Erythroblast (primary cell): ENCODE results near the gene CLASP1.
"Not testable (repeated sequence)": the region's sequence is repeated elsewhere in the genome, so short reads cannot be mapped to it uniquely, and the experiment has no call there.

Experiments
- DNase-seq, 2 experiments: peaks; one replicate each; lab custom pipeline; 2025; lab: John Stamatoyannopoulos, UW
- GATA1 ChIP-seq: IDR thresholded peaks from 2 replicates; pipeline ENCODE4 v1.6.1; 2011; ENCODE audit warnings: low read depth, mild to moderate bottlenecking, control low read depth, low read length, moderate library complexity
- POLR2A ChIP-seq: IDR thresholded peaks from 2 replicates; pipeline ENCODE4 v1.6.1; 2011; ENCODE audit warnings: mild to moderate bottlenecking, low read length

CLASP1 gene

GRCh38 chr2:121567957-121568409 is 81.3 kb downstream of the CLASP1 start:
- TF ChIP-seq POLR2A (no peak), GATA1 (no peak)
- no peak for DNase-seq

DNA sequence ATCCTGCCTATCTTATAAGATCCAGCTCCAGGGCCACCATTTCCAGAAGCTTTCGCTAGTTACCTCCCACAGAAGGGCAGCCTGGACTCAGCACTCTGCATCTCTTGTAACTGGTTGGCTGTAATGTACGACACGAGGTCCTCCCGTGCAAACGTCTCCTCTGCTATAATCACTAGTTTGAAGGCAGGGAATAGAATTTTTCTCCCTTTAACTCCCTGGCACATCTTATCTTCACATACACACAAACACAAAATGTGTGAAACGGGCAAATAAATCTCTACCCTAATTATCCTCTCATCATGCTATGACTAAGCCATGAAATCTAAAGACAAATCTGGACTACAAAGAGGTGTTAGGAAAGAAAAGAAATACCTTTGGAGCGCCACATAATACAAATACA is 81.8 kb downstream of the CLASP1 start:
- no peak for TF ChIP-seq POLR2A
- no peak for TF ChIP-seq GATA1
- DNase-seq = no peak

- TF ChIP-seq GATA1 (no peak), POLR2A (no peak)
- DNase-seq = no peak
Measured at GRCh38 chr2:121565389-121566250, 83.6 kb downstream of the CLASP1 start.

- no peak for DNase-seq
- TF ChIP-seq POLR2A = no peak
- TF ChIP-seq GATA1 = no peak
Measured at GRCh38 chr2:121564905-121565304, 84.4 kb downstream of the CLASP1 start.

GRCh38 chr2:121563754-121564153 is 85.5 kb downstream of the CLASP1 start:
- not testable (repeated sequence) for DNase-seq

DNA sequence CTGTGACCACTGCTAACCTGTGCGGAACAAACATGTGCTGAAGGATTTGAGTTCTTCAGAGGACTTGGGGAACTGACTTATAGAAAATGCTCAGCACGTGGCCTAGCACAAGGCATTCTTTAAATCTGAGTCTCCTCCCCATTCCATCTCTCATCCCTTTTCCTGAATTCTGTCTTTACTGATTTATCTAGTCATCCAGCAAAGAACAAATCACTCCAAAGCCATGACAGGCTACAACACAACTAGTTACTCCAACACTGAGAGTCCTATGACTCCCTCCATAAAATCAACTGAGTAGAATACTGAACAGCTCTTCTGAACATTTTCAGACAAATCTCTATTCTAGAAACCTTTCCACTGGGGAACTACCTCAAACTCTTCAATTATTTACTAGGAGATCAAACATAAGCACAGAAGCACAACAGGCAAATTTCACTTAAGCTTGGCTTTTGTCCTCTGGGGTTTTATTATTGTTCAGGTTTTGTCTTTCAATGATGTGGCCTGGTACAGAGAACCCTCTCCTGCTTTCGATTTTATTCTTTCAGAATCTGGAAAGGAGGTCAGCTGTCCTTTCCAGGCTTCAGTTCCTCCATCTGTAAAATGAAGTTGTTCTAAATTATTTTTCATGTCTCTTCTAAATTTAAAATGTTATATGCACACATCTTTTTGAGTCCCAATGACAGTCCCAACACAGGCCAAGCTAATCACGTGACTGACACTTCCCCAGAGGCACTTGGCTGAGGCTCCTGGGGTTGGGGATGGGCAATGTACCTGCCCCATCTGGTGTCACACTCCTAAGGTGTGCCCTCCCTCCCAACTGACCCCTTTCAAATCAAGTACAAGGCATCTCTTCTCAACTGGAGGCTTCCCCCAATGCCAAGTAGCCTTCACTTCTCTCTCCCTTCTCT is 86.7 kb downstream of the CLASP1 start:
- DNase-seq = no peak
- TF ChIP-seq POLR2A (no peak), GATA1 (no peak)

DNA sequence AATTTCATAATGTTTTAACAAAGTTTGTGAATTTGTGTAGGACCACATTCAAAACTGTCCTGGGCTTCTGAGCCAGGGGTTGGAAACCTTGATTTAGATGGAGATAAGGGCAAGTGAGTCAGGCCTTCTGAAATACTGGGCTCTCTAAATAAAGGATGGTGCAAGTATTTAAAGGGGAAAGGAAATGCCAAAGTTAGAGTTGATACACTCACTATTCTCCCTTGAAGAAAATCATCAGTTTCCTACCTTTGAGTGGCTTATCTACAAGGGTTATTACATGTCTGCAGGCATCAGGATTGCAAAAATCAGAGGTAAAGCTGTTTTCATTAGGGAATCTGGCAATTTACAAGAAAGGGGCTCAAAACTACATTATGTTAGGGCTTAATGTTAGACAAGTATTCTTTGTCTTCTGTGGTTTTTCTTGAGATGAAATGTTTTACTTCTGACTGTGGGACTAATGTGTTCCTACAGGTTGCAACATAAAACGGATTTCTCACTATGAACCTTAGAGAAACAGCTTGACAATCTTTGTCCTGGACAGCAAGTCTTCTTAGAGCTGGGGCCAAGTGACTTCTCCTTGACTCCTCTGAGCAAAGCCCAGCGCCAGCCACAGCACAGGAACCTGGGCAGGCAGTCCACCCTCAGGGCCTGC is 87.5 kb downstream of the CLASP1 start:
- TF ChIP-seq GATA1 = no peak
- no peak for TF ChIP-seq POLR2A
- peak in 1 of 2 experiments; percentile 25 for DNase-seq

GRCh38 chr2:121558329-121558728 is 90.9 kb downstream of the CLASP1 start:
- no peak for DNase-seq
- TF ChIP-seq POLR2A (no peak), GATA1 (no peak)

DNA sequence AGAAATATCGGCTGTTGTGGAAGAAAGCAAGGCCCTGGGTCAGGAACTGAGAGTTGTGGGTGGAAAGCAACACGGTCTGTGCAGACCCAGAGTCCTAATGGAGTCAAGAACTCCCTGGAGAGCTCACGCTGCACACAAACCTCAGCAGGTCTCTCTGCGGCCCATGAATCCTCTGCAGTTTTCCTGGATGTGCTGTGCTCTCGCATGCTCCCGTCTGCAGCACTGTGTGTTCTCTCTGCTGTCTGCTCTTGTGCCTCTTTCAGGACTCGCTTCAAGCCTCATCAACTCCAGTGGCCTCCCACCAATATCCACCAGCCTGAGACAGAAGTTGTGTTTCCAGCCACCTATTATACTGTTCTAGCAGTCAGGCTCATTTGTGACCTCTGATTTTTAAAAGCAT is 94.3 kb downstream of the CLASP1 start:
- TF ChIP-seq GATA1 = no peak
- no peak for TF ChIP-seq POLR2A
- DNase-seq = peak in 1 of 2 experiments; percentile 39

- DNase-seq = not testable (repeated sequence)
Measured at GRCh38 chr2:121552477-121553180, 96.6 kb downstream of the CLASP1 start.

DNA sequence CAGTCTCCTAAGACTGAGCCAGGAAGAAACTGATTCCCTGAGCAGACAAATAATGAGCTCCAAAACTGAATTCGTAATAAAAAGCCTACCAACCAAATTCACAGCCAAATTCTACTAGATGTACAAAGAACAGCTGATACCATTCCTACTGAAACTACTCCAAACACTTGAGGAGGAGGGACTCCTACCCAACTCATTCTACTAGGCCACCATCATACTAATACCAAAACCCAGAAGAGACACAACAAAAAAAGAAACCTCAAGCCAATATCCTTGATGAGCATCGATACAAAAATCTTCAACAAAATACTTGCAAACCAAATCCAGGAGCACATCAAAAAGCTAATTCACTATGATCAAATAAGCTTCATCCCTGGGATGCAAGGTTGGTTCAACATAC is 98.6 kb downstream of the CLASP1 start:
- TF ChIP-seq GATA1 (no peak), POLR2A (no peak)
- DNase-seq = no peak

- no peak for DNase-seq
- TF ChIP-seq POLR2A (no peak), GATA1 (no peak)
Measured at GRCh38 chr2:121547646-121548045, 101.6 kb downstream of the CLASP1 start.

DNA sequence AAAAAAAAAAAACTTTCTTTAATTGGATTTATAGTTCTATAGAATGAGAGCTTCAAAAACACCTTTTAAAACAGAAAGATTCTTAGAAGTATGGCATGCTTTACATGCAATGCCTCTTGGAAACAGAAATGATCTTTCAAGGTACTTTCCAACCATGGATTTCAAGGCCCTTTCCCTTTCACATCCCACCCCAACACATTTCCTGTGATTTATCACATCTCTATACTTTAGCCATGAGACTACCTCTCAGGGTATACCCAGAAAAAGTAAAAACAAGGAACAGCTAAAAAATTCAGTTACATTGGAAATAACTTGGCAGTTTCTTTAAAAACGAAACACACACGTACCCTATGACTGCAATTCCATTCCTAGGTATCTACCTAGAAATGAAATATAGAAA is 103.3 kb downstream of the CLASP1 start:
- DNase-seq = no peak
- TF ChIP-seq POLR2A = no peak
- TF ChIP-seq GATA1 = no peak
